Stomach smooth muscle (tissue), 2 donors: Measurements from ENCODE around the gene ZNF593.

Experiments
- H3K27ac ChIP-seq: one replicate; pipeline ENCODE4 v1.7.0; 2013; ENCODE audit warnings: mild to moderate bottlenecking, low read length, inconsistent platforms
- H3K27me3 ChIP-seq, 2 donors: one replicate each; pipeline ENCODE4 v1.7.0; 2013; ENCODE audit warnings: low read length in 2 of 2; ENCODE audit not compliant: insufficient read depth in 2 of 2, control insufficient read depth in 1 of 2
- H3K36me3 ChIP-seq, 2 donors: one replicate each; pipeline ENCODE4 v1.7.0; 2013; ENCODE audit warnings: low read length in 2 of 2; ENCODE audit not compliant: control insufficient read depth in 2 of 2, insufficient read depth in 2 of 2
- H3K4me1 ChIP-seq: one replicate; pipeline ENCODE4 v1.7.0; 2013; ENCODE audit warnings: low read length; ENCODE audit not compliant: control insufficient read depth, insufficient read depth
- H3K4me3 ChIP-seq, 2 donors: one replicate each; pipeline ENCODE4 v1.7.0; 2013; ENCODE audit warnings: low read length in 2 of 2
- H3K9ac ChIP-seq, 2 donors: one replicate each; pipeline ENCODE4 v1.7.0; 2013; ENCODE audit warnings: low read length in 2 of 2, mild to moderate bottlenecking in 1 of 2
- H3K9me3 ChIP-seq, 2 donors: one replicate each; pipeline ENCODE4 v1.7.0; 2013; ENCODE audit warnings: low read length in 2 of 2; ENCODE audit not compliant: control insufficient read depth in 2 of 2
- donor health status: healthy.
- donor health status: Pancreatic carcinoma.

The ZNF593 gene

DNA sequence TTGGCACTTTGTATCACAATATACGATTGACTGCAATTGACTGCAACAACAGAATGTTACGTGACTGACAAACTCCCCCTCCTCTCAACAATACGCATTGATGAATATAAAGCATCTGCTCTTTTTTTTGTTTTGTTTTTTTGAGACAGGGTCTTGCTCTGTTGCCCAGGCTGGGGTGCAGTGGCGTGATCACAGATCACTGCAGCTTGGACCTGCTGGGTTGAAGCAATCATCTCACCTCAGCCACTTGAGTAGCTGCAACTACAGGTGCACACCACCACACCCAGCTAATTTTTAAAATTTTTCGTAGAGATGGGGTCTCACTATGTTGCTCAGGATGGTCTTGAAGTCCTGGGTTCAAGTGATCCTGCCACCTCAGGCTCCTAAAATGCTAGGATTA, 43.0 kb downstream of the ZNF593 start:
- no peak overlapping the region for H3K4me3 ChIP-seq
- H3K9me3 ChIP-seq: no peaks in the 10 kb centered on the region
- H3K4me1 ChIP-seq: no peaks in the 10 kb centered on the region
- H3K27me3 ChIP-seq: peaks cover 0 to 2% of the 10 kb centered on the region in 2 donors
- H3K27ac ChIP-seq: no peak overlapping the region
- H3K36me3 ChIP-seq: no peaks in the 10 kb centered on the region
- H3K9ac ChIP-seq: no peak overlapping the region

GRCh38 chr1:26213335-26213905, 43.7 kb downstream of the ZNF593 start:
- no peak overlapping the region for H3K27ac ChIP-seq
- no peak overlapping the region for H3K4me3 ChIP-seq
- H3K27me3 ChIP-seq: peaks cover 0 to 2% of the 10 kb centered on the region in 2 donors
- H3K4me1 ChIP-seq: no peaks in the 10 kb centered on the region
- no peaks in the 10 kb centered on the region for H3K9me3 ChIP-seq
- no peaks in the 10 kb centered on the region for H3K36me3 ChIP-seq
- no peak overlapping the region for H3K9ac ChIP-seq

GRCh38 chr1:26215246-26215645, 45.5 kb downstream of the ZNF593 start:
- Histone ChIP-seq H3K27ac (no peak overlapping the region), H3K36me3 (no peaks in the 10 kb centered on the region), H3K4me1 (no peaks in the 10 kb centered on the region)

GRCh38 chr1:26218906-26219494, 49.3 kb downstream of the ZNF593 start:
- Histone ChIP-seq H3K9ac (no peak overlapping the region), H3K9me3 (no peaks in the 10 kb centered on the region), H3K4me3 (no peak overlapping the region), H3K27ac (no peak overlapping the region), H3K27me3 (peaks cover 7 to 8% of the 10 kb centered on the region in 2 donors), H3K4me1 (no peaks in the 10 kb centered on the region), H3K36me3 (no peaks in the 10 kb centered on the region)

More at GRCh38 chr1:26215246-26215645, 45.5 kb downstream of the ZNF593 start:
- Histone ChIP-seq H3K9ac (no peak overlapping the region), H3K4me3 (no peak overlapping the region), H3K9me3 (no peaks in the 10 kb centered on the region), H3K27me3 (peaks cover 2% of the 10 kb centered on the region in 2 donors)
